HG02571 (cell line): ENCODE data around the gene VAC14.
"Not testable (repeated sequence)": the region's sequence is repeated elsewhere in the genome, so short reads cannot be mapped to it uniquely, and the experiment has no call there.

Experiments
- ATAC-seq: cut with Tn5 transposase; IDR thresholded peaks from one replicate; pipeline ENCODE4 v1.9.1; 2021; ENCODE audit warnings: mild to moderate bottlenecking, moderate library complexity; ENCODE audit not compliant: unreplicated experiment

Gene VAC14

DNA sequence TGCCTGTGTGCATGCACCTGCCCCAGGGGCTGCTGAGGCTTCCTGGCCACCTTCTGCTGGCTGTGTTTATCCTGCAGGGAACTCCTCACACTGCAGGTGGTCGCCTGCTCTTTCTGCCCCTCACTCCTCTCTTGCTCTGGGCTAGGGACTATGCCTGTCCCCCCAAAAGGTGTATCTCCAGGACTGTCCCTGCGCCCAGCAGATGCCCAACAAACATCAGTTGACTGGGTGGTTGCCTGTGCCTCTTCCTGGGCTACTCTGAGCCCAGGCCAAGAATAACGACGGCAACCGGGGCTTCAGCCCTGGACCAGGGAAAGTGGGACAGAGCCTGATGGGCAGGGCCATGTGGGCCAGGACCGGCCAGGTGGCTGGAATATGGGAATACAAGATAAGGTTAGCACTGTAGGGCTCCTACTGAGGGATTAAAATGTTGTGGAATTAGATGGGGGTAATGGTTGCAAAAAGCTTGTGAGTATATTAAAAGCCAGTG, 55.4 kb downstream of the VAC14 start:
- ATAC-seq, result no peak

DNA sequence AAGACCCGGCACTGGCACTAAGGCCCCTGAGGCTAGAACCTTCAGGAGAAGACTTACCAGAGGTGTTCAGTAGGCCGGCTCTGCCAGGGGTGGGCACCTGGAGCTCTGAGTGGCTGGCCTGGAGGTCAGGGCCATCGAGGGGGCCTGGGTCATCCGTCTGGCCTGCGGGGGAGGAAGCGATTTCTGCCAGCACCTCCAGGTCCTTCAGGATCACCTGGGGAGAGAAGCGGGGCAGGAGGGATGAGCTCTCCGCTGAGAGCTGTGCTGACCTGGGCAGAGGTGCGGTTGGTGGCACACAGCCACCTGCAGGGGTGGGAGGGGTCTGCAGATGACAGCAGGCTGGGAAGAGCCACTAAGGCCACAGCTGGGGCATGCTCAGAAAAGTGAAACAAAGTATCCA, 56.6 kb downstream of the VAC14 start:
- no peak for ATAC-seq

DNA sequence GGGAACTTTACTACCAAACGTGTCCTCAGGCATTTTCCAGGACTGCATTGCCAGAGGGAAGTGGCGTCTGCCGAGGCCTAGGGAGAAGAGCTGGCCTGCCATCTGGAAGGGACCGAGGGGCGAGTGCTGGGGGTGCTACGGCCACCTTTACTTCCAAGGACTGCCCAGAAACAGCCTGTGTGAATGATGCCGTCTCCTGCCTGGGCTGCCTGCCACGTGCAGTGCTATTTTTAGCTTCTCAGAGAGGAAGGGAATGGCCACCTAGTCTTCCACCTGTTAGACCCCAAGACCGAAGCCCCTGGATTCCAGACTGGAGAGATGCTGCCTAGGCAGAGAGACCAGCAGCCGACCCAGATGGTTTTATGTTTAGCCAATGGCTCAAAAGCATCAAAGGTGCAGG, 57.2 kb downstream of the VAC14 start:
- ATAC-seq, result no peak

DNA sequence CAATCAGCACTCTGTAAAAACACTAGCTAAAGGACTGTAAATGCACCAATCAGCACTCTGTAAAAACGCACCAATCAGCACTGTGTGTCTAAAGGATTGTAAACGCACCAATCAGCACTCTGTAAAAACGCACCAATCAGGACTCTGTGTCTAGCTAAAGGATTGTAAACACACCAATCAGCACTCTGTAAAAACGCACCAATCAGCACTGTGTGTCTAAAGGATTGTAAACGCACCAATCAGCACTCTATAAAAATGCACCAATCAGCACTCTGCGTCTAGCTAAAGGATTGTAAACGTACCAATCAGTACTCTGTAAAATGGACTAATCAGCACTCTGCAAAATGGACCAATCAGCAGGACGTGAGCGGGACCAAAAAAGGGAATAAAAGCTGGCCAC, 58.0 kb downstream of the VAC14 start:
- not testable (repeated sequence) for ATAC-seq

DNA sequence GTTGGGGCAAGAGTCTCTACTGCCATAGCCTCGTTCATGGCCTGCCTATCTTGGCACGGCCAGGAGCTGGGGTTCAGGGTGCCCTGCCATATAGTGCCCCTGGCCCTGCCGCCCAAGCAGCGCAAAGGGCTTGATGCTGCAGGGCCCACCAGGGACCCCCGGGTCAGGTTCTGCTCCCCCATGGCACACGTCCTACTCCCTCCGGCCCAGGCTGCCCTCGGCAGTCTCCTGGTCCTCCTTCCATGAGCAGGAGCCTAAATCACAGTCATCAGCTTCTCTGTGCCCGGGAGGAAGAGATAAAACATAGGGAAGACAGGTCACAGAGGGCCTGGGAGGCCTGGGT, 59.2 kb downstream of the VAC14 start:
- ATAC-seq, result no peak

DNA sequence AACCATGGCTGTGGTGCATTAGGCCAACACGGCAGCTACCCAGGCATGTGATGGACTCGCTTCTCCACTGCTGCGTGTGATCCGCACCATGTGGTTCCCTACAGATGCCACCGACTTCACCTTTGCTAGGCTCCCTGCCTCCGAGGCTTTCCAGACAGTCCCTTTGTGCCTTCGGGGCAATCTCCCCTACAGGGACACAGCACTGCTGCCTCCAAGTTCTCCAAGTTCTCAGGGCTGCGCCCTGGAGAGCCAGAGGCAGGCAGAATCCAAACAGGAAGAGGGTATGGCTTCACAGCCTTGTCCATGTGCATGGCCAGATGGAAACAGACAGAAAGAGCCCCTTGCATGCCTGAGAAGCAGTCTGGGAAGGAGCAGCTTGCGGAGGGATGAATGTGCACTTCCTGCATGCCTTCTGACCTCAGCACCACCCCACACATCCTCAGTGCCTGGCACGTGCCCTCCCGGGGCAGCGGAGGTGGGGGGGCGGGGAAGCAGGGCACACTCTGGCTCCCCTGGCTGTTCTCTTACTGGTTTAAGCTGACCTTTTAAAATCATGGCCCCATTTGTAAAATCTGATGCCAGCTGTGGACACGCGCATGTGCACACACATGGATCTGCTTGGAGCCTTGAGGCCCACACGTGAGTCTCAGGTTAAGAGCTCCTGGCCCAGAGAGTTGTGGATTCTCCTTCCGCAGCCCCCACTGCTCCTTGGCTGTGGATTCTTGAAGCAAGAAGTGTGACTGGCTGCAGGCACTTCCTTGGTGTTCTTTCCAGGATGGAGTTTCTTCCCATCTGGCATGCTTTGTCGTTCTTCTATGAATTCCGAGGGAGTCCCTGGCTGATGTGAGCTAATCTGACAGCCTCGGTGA, 59.8 kb downstream of the VAC14 start:
- no peak for ATAC-seq

DNA sequence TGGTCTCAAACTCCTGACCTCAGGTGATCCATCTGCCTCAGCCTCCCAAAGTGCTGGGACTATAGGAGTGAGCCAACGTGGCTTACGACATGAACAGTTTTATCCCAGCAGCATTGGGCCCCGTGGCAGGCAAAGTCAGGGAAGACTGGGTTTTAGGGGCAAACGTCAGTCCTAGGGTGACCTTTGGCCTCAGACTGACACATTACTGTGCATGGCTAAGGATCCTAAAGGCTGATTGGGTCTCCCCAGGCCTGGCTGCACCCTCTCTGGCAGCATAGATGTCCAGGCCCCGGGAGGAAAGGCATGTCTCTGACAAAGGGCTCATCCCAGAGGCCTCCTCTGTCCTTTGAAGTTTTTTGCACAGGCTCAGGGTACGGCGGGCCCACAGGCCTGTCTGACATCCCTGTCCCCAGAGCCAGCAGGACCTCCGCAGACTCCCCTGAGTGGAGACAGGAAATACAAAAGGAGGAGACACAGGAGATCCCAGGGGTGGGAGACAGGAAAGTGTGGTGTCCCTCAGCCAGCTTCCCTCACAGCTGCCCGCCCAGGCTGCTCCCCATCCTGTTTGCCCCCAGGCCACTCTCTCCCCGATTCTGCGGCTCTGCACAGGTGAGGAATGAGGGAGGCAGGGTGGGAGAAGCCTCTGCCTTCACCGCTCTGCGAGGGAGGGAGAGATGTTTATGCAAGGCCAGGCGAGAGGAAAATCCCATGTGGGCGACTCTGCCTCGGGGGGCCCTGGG, 60.6 kb downstream of the VAC14 start:
- no peak for ATAC-seq

DNA sequence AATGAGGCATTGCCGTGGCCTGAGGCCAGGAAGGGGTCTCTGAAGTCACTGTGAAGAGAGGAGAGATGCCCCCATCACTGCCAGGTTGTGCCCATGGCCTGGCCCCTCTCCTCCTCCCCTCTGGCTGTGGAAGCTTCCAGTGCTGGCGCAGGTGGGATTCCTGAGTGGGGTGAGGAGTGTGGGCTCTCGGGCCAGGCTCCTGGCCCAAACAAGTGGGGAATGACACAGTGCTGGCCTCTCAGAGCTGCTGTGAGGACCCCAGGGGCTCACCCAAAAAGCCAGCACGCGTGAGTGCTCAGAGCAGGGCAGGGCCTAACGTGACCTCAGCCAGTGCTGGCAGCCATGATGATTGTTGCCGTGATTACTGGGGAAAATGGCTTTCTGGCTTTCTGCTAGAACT, 61.6 kb downstream of the VAC14 start:
- no peak for ATAC-seq

DNA sequence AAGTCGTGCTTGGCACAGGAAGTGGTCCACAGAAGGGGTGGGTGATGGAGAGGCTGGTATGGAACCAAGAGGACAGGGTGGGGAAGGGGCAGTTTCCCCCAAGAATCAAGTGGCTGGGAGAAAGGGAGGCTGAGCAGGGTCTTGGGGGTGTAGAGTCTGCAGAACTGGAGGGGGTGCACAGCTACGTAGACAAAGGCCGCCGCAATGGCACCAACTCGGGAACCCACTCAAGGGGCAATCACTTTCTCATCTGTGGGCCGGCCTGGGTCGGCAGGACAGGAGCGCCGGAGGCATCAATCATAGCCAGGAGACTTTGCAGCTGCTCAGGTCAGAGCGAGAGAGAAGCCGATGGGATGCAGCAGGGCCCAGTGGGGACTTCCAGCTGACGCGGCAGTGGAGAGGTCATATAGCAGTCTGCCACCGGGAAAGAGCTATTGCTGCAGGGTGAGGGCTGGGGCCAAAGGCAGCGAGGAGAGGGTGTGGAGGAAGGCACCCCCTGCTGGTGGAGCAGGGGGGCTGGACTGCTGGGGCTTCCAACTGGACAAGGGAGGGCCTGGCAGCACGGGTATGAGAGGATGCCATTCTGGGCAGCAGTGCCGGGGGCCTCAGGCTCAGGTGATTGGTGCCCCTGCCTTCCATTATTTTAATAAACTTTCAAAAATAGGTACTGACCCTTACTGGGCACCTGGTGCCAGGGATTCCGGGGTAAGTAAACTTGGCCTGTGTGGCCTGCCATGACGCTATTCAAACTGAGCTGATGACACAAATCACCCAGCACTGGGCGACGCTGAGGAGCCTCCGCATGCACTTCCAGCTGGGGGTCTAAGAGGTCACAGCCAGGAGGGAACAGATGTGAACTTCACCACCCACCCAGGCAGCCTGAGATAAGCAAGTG, 62.6 kb downstream of the VAC14 start:
- ATAC-seq, result no peak

DNA sequence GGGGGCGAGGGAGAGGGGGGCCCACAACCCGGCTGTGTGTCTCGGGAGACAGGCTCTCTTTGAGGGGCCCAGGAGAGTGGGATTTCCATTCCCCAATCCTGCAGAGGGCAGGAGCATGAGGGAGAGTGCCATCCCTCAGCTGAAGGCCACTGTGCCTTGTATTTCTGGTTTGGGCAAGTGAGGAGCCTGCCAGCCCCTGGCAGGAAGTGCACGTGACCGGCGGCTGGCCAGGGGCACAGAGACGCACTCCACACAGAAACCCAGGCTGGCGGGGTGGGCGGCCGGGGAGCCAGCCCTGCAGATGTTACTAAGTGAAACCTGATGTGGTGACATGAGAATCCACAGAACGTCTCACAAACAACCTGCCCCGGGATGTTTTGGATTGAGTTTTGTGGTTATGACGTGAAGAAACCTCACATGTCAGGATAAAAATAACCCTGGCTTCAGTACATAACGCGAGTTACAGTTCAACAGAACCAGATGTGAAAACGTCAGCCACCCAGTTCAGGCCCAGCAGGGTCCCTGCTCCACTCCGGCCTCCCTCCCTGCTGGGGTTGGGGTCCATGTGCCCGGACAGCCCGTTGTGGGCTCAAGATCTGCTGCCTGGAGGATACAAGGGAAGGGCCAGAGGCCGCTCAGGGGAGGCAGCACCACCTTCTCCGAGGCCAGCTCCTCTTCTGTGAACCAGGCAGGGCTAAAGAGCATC, 63.4 kb downstream of the VAC14 start:
- ATAC-seq, result peak; percentile 84

DNA sequence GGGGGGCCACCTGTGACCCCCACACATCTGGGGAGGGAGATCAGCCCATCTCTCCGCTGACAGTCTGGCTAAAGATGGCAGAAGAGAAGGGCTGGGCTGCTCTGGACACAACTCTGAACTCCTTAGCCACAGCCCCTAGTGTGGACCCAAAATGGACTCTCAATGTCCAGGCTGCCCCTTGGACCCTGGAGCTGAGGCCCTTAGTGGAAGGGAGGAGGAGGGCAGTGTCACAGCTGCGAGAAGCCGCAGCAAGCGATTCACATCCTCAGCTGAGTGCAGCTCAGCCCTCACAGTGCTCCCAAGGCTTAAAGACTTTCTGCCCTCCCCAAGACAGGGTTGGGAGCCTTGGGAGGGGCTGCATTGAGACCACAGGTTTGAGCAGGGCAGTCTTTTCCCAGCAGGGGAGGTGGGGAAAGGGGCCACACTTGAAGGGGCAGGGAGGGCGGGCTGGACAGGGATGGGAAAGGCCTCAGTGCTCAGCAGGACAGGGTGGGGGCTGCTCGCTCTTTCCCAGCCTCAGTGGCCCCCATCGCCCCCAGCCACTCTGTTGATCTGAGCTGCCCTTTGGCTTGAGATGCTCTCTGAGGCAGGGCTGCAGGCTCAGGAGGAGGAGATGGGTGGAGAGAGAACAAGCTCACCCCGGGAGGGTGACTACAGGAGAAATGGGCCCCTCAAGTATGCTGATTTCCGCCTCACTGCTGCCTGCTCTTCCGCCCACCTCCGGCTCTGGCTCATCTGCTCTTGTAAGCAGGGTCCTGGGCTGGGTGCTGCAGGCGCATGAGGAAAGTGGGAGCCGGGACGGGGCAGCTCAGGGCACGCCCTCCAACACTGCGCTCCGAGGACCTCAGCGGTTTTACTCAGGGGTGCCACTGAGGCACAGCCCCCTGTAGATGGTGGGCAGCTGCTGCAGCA, 64.2 kb downstream of the VAC14 start:
- no peak for ATAC-seq

DNA sequence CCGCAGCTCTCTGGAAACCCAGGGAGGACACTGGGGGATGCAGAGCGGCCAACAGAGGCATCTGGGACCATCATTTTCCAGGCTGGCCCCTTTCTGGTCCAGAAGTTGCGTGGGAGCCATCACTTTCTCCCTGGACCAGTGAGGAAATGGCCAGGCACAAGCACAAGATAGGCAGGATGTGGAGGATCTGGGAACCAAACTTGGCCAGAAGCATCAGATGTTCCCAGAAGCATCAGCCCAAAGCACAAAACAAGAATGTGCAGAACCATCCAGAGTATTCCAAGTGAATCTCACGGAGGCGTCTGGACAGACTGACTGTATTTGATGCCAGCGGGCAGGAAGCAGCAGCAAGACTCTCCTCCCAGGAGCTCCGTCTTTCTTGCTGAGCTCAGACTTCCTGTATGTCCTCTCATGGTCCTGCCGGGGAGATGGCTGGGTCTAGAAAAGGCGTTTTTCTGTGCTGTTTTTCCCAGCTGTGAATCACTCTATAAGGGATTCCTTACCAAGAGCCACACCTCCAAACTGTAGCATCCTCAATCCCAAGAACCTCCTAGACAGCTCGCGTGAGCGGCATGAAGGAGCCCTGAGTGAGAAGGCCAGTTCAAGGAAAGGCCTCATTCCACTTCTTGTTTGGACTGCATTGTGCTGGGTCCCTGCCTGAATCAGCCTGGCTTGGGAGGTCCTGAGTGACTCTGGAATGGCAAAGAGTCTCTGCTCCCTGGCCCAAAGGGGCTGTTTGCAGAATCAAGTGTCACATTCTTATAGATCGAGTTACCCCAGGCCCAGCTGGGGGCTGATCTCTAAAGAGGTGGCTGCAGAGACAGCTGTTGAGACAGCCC, 65.6 kb downstream of the VAC14 start:
- no peak for ATAC-seq

DNA sequence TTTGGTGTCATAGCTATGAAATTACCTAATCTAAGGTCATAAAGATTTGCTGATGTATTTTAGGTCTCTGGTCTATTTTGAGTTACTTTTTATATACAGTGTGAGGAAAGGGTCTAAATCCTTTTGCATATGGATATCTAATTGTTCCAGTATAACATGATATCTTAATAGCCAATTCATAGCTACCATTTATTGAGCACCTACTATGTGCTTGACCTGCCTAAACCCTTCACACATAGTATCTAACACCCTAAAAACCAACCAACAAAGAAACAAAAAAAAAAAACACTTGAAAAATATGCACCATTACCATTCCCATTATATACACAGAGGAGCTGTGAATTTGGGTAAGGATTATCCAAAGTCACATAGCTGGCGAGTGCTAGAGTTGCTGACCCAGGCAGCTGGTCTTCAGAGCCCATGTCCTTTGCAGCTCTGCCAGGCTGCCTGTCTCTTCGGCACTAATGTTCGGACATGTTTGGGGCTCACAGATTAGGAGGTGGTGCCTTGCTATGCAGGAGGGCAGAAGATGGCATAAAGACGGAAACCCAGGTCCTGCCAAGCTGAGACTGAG, 66.3 kb downstream of the VAC14 start:
- no peak for ATAC-seq

DNA sequence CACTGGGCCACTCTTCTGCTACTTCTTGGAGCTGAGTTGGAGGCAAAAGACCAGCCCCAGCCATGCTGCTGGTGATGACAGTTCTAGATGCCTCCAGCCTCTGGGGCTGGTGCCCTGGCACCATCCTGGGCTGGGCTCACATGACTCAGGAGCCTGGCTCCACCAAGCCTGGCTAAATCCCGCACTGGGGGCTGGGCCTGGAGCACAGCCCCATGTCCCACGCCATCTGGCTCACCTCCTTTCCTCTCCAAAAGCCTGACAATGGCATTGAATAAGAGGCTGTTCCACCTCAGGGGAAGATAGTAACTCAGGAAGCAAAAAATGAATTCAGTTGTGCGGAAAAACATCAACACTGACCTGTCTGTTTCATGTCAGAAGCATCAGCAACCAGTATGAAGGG, 70.0 kb downstream of the VAC14 start:
- no peak for ATAC-seq

DNA sequence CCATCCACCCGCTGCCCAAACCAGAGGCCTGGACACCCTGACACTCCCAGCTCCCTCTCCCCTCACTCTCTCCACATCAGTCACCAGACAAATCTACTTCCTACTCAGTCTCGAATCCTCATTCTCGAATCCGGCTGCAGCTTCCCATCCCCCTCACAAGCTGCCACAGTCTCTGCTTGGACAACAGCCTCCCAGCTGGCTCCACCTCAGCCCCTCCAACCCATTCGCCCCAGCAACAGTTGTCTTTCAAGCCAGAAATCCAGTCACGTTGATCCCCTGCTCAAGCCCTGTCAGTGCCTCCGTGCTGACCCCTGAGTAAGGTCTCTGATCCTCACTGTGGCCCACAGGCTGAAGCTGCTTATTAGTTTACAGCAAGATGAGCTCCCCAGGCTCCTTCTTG, 70.9 kb downstream of the VAC14 start:
- ATAC-seq, result no peak

DNA sequence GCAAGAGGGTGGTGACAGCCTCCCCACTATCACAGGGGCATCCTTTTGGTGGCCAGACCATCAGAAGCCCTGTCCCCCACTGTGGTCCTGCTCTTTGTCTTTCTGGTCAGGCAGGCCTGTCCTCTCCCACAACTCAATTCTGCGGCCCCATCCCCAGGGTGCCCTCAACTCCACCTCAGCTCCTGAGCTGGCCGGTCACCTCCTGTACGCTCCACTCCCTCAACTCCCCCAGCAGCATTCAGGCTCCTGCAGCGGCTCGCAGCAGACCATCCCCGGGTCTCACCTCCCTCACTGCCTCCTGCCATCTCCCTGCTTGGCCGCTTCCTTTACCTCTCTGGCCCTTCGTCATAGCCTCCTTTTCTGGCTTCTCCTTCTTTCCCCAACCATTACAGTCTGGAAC, 71.7 kb downstream of the VAC14 start:
- ATAC-seq, result no peak

DNA sequence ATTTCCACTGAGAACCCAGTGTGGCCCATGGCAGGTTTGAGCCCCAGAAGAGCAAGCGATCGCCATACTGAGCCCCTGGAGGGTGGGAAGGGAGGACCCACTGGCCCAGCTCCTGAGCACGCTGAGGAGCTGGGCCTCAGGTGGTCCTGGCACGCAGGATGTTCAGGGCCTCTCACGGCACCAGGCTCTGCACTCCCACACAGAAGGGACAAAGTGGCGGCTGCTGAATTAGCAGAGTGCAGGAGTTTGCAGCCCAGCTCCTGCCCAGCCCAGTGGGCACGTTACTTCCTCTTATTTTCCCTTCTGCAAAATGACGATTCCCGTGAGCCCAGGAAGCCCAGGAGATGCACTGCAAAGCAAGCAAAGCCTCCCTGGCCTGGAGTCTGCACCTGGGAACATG, 72.8 kb downstream of the VAC14 start:
- no peak for ATAC-seq

DNA sequence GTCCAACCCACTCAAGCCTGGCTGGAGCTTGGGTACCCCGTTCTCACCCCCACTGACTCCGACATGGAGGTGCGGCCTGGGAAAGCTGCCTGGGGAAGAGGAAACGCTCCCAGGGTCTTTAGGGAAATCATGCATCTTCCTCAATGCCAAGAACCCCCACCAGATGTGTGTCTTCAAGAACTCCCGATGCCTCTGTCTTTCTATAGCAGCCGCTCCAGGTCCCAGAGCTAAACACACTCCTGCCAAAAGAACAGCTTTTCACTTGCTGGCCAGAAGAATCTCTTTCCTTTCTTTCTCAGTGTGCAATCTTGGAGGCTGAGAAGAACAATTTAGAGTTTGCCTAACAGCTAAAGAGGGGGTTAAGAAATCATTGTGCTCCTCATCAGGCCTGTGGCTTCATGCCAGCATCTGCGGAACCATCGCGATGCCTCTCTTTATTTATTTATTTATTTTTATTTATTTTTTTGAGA, 74.0 kb downstream of the VAC14 start:
- no peak for ATAC-seq
